Measurements from ENCODE around the gene MNAT1. TPM values are rescaled to one million over a fixed set of nuclear protein-coding genes. Genes with fewer than 3 reads are reported as not detected.

MNAT1 gene
- total RNA-seq, 1 experiment from 2014 or later = 44.6 TPM

GRCh38 chr14:60999536-60999935, 265.0 kb downstream of the MNAT1 start:
- H3K9me3 Mint-ChIP-seq (ENCODE audit: low read depth, unreplicated experiment) = no peaks in the 10 kb centered on the region
- no peaks in the 10 kb centered on the region for H3K4me1 Mint-ChIP-seq (ENCODE audit: low read depth, unreplicated experiment)
- CTCF ChIA-PET = no interaction called here
- H3K27ac Mint-ChIP-seq (ENCODE audit: unreplicated experiment) = no peak overlapping the region
- TF ChIP-seq CTCF (IDR thresholded peaks at IDR 0.05; ENCODE audit: unreplicated experiment) = no peak
- intact Hi-C loops (cut with micrococcal nuclease; ENCODE audit: unreplicated experiment) = no loop called here
- H3K36me3 Mint-ChIP-seq (ENCODE audit: insufficient read depth, unreplicated experiment) = no peaks in the 10 kb centered on the region
- H3K4me3 Mint-ChIP-seq (ENCODE audit: low read depth, unreplicated experiment) = no peak overlapping the region
- no peaks in the 10 kb centered on the region for H3K27me3 Mint-ChIP-seq (ENCODE audit: unreplicated experiment)
- DNase-seq = no peak
- no TSS peak for BruUV-seq (replicated peaks)

GRCh38 chr14:61003571-61003970, 269.0 kb downstream of the MNAT1 start:
- Mint-ChIP-seq H3K36me3 (ENCODE audit: insufficient read depth, unreplicated experiment) (no peaks in the 10 kb centered on the region), H3K27ac (ENCODE audit: unreplicated experiment) (no peak overlapping the region), H3K27me3 (ENCODE audit: unreplicated experiment) (no peaks in the 10 kb centered on the region), H3K4me3 (ENCODE audit: low read depth, unreplicated experiment) (no peak overlapping the region), H3K4me1 (ENCODE audit: low read depth, unreplicated experiment) (no peaks in the 10 kb centered on the region), H3K9me3 (ENCODE audit: low read depth, unreplicated experiment) (no peaks in the 10 kb centered on the region)
- no TSS peak for BruUV-seq (replicated peaks)
- no peak for TF ChIP-seq CTCF (IDR thresholded peaks at IDR 0.05; ENCODE audit: unreplicated experiment)
- intact Hi-C loops (cut with micrococcal nuclease; ENCODE audit: unreplicated experiment) = no loop called here
- no peak for DNase-seq
- CTCF ChIA-PET = no interaction called here

GRCh38 chr14:61019537-61019936, 285.0 kb downstream of the MNAT1 start:
- Mint-ChIP-seq H3K4me1 (ENCODE audit: low read depth, unreplicated experiment) (no peaks in the 10 kb centered on the region), H3K36me3 (ENCODE audit: insufficient read depth, unreplicated experiment) (no peaks in the 10 kb centered on the region), H3K27me3 (ENCODE audit: unreplicated experiment) (no peaks in the 10 kb centered on the region), H3K27ac (ENCODE audit: unreplicated experiment) (no peak overlapping the region), H3K4me3 (ENCODE audit: low read depth, unreplicated experiment) (no peak overlapping the region), H3K9me3 (ENCODE audit: low read depth, unreplicated experiment) (no peaks in the 10 kb centered on the region)
- BruUV-seq (replicated peaks) = no TSS peak
- intact Hi-C loops (cut with micrococcal nuclease; ENCODE audit: unreplicated experiment) = no loop called here
- DNase-seq = no peak
- CTCF ChIA-PET = interaction anchor here (0.7 kb wide), 1 partner anchor 15 kb away, joined by 3 read pairs; no protein-coding TSS in a partner anchor
- TF ChIP-seq CTCF (IDR thresholded peaks at IDR 0.05; ENCODE audit: unreplicated experiment) = no peak

Other genes starting within 250 kb of the MNAT1 start
- gene C14orf39, start 248.7 kb upstream of the MNAT1 start, total RNA-seq (2022) = not detected in 2 replicates
- not detected in 2 replicates for gene SIX6, start 225.6 kb upstream of the MNAT1 start, total RNA-seq (2022)
- 4.6 and 6.7 TPM in 2 replicates for gene SIX1, start 85.3 kb upstream of the MNAT1 start, total RNA-seq (2022)
- 20.9 and 22.8 TPM in 2 replicates for gene SIX4, start 10.4 kb upstream of the MNAT1 start, total RNA-seq (2022)
- 20.3 and 22.8 TPM in 2 replicates for gene TRMT5, start 246.3 kb downstream of the MNAT1 start, total RNA-seq (2022)
- 9.9 and 13.4 TPM in 2 replicates for gene SLC38A6, start 246.5 kb downstream of the MNAT1 start, total RNA-seq (2022)